ENCODE results near the gene SMDT1.

Gene SMDT1

DNA sequence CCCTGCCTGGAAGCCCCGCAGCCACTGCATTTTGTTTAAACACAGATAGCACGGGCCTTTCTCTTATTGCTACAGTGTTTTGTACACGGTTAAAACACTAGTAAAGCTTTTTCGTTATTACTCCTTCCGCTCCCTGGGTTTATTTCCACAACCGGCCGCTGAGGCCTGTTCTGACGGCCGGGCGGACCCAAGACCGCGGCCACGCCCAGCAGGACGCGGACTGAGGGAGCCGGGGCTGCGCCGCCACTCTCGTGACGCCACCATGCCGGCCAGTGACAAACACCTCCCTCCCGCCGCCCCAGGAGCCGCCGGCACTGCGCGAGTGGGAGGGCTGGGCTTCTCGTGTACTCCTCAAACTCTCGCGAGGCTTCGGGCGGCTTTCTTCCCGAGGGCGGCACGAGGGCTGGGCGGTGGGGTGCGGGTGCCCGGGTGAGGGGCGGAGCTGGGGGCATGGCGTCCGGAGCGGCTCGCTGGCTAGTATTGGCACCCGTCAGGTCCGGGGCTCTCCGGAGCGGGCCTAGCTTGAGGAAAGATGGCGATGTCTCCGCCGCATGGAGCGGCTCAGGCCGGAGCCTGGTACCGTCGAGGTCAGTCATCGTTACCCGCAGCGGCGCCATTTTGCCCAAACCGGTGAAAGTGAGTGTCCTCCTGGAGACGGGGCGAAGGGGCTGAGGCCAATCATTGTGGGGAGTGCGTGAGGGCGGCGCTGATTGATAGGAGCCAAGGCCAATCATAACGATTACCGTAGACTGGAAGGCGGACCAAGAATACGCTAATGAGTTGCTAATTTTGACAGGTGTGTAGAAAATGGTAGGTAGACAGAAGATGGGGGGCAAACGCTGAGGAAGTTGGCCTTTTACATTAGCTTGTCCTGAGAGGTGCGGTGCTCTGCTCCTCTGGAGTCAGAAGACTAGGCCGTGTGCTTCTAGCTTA, at the start of gene SMDT1:
TSS of gene SMDT1 (plus strand) at position 382 of the 933 bp plus-strand sequence. CDS start at position 451, 69 bp downstream.
- peak; percentile 98 for DNase-seq

DNA sequence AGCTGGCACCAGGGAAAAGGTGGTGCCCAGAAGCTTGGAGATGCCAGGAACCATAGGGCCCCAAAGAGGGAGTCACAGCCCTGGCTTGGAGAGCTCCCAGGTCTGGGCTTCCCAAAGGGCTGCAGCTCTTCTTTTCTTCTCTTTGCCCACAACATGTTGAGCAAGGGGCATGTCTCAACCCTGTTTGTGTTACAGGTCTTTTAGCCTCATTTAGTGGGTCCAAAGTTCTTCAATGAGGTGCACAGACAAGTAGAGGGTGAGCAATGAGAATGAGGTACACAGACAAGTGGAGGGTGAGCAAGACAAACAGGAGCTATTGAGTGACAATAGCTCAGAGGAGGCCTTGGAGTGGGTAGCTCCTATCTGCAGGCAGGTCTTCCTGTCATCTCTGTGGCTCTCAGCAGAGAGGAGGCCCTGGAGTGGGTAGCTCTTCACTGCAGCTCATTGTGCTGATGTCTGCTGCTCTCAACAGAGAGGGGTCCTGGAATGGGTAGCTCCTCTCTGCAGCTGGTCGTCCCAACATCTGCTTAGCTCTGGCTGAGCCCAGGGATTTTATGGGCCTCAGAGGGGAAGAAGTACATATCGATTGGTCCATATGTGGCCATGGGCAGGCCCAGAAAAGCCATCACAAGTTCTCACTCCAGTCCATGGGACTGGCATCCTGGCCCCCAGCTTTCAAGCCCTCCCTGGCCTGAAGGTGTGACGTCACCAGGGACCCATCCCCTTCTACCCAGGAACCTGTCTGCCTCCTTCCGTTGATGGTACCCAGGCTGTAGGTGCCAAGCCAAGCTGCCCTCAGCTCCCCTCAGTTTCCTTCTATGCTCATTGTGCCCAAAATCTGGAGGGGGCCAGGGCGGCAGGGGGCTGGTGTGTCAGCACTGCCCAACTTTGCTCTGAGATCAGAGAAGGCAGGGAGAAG, 46.0 kb upstream of the SMDT1 start:
- DNase-seq: no peak

DNA sequence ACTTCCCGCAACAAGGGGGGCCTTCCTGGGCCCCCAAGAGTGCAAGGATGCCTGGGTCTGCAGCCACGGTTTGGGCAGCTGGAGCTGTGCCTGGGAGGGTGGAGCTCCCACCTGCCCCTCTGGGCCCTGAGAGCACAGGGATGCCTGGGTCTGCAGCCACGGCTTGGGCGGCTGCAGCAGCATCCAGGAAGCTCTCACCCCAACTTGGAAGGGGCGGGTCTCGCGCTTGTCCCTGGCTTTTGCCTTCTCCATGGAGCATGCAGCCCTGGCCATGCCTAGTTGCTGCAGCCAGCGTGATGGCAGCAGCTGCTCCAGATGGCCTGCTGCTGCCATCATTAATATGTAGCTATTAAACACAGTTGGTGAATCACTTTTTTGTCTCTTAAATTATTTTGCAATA, 44.2 kb upstream of the SMDT1 start:
- DNase-seq: no peak

DNA sequence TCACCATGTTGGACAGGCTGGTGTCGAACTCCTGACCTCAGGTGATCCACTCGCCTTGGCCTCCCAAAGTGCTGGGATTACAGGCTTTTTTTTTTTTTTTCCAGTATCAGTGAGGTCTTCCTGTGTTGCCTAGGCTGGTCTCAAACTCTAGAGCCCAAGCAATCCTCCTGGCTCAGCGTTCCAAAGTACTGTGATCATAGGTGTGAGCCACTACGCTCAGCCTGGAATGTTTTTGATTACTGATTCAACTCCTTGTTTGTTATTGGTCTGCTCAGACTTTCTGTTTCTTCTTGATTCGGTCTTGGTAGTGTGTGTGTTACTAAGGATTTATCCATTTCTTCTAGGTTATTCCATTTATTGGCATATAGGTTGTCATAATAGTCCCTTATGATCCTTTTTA, 40.2 kb upstream of the SMDT1 start:
- no peak for DNase-seq

DNA sequence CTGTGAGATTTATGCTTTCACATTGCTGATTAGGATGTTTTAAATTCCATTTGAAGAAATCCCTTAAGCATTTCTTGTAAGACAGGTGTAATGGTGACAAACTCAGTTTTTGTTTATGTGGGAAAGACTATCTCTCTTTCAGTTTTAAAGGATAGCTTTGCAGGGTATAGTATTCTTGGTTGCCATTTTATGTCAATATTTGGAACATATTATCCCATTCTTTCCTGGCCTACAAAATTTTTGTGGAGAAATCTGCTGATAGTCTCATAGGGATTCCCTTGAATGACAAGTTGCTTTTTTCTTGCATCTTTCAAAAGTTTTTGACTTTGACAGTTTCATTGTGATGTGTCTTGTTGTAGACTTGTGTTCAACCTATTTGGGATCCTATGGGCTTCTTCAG, 37.7 kb upstream of the SMDT1 start:
- no peak for DNase-seq

GRCh38 chr22:42050641-42051180, 28.8 kb upstream of the SMDT1 start:
- no peak for DNase-seq

DNA sequence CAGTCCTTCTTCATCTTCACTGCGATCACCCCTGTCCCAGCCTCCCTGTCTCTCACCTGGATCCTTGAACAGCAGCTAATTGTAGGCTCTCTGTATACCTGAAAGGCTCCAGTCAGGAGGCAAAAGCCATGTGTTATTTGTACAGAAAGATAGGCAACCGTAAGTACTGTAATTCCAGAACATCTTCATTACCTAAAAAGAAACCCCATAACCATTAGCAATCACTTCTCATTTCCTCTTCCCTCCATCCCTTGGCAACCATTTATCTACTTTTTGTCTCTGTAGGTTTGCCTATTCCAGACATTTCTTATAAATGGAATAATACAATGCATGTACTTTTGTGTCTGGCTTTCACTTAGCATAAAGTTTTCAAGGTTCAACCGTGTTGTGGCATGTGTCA, 26.7 kb upstream of the SMDT1 start:
- DNase-seq: no peak

- no peak for DNase-seq
Measured at GRCh38 chr22:42056757-42057511, 22.6 kb upstream of the SMDT1 start.

GRCh38 chr22:42060489-42060888, 19.0 kb upstream of the SMDT1 start:
- no peak for DNase-seq

GRCh38 chr22:42061041-42061440, 18.5 kb upstream of the SMDT1 start:
- no peak for DNase-seq

DNA sequence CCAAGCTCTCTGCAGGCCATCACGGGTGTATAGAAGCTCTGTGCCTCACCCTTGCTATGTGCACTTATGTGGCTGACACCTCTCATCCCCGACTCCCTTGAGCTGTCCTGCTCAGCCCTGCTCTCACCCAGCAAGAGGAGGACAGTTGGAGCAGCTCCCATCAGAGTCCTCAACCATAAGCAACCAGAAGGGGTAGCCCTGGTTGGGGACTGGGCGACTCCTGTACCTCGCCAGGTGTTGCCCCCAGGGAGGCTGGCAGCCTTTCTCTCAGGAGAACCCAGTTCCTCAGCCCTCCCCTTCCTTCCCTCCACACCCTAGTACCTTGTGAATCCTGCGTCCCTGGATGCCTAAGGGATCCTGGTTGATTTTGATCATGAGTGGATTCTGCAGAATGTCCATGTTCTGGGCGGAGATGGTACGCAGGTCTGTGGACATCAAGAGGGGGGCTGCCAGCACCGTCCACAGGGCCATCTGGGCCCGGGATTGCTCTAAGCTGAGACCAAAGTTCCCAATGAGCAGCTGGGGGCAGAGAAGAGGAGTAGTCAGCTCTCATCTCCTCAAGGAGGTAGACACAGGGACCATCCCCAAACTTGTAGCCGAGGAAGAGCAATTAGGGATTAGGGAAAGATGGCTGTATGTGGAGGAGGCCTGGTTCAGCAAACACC, 16.9 kb upstream of the SMDT1 start:
- no peak for DNase-seq

DNA sequence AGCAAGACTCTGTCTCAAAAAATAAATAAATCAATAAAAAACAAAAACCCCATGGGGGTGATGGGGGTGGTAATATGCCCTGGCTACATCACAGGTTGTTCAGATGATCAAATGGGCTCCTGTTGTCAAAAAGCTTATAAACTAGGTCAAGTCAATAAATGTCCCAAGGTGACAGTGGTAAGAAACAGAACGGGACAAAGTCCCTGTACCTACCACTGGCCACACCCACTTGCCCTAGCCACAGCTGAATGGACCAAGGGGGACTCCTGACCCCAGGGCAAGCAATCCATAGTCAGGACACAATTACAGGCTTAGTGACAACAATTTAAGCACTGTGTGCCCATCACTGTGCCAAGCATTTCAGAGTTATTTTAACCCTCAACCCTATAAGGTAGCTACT, 14.9 kb upstream of the SMDT1 start:
- DNase-seq: no peak

DNA sequence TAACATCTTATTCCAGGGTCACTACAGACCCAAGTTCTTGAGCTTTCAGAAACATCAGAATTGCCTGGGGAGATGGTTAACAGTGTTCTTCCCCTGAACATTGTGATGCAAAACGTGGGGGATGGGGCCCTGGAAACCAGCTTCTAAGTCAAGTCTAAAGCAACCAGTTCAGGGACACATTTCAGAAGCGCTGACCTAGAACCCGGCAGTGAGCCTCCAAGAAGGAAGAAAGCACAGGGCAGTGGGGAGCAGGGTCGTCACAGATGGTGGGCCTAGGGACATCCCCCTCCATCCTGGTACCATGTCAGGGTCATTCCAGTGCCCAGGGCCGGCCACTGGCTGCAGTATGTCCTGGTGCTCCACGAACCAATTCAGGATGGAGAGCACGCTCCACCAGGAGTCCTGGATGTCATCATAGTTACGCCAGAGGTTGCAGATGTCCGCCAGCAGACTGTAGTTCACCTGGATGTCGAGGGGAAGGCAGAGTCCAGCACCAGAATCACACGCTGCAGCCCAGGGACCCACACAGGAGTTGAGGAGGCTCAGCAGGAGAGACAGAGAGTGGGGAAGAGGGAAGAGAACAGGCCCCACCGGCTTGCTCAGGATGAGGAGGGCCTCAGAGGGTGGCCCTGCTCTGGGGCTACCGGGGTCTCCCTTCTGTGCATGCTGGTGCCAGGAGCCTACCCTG, 13.9 kb upstream of the SMDT1 start:
- no peak for DNase-seq

- no peak for DNase-seq
Measured at GRCh38 chr22:42066126-42066761, 13.3 kb upstream of the SMDT1 start.

DNA sequence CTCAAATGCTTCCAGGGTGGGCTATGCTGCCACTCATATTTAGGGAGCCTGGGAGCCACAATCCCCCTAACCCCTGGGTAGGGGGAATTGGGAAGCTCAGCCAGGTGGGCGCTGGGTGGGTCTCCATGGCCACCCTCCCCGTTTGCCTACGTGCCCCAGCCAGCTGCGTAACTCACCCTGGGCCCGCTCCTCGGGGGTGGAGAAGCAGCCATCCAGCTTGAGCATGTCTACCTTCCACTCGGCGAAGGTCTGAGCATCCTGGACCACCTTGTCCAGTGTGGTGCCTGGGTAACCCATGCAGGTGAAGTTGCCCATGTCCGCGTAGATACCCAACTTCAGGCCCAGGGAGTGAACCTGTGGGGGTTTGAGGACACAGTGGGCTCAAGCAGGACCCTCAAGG, 12.6 kb upstream of the SMDT1 start:
- no peak for DNase-seq

DNA sequence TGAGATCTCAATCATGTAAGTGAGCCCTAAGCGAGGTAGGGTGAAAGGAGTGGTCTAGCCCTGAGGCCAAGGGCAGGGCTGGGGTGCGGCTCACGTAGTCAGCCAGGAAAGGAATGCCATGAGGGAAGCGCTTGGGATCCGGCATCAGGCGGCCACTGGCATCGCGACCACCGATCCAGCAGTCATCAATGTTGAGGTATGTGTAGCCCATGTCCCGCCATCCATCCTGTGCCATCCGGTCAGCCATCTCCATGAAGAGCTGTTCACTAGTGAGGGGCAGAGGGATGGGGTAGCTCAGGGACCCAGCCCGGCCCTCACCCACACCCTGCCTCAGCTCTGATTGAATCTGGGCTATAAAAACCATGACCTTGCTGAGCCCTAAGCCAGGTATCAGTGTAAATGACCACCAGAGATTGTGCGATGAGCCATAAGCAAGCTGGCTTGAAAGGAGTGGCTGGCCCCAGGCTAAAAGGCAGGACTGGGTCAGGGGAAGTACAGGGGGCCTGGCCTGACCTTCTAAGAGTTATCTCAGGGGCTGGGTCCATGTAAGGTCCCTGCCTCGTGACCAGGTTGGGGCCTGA, 11.7 kb upstream of the SMDT1 start:
- DNase-seq: no peak

GRCh38 chr22:42068291-42068690, 11.2 kb upstream of the SMDT1 start:
- no peak for DNase-seq

- DNase-seq: peak; percentile 24
Measured at GRCh38 chr22:42069801-42070516, 9.5 kb upstream of the SMDT1 start.

GRCh38 chr22:42070517-42071422, 8.7 kb upstream of the SMDT1 start, which contains the start of gene NAGA:
NAGA (minus strand) TSS chr22:42070812; CDS start chr22:42070297, 515 bp downstream.
- peak; percentile 94 for DNase-seq

Measured in CD4-positive, alpha-beta T cell treated with Interleukin-10 for 1 hour (primary cell).